ENCODE data around the gene PIWIL4. TPM values are rescaled to one million over a fixed set of nuclear protein-coding genes. Genes with fewer than 3 reads are reported as not detected.
"Not testable (repeated sequence)": the region's sequence is repeated elsewhere in the genome, so short reads cannot be mapped to it uniquely, and the experiment has no call there.

PIWIL4 gene
- total and polyA plus RNA-seq, 5 experiments from 2014 or later, result 0.98 to 1.6 (median 1.5) TPM; not detected in 2

DNA sequence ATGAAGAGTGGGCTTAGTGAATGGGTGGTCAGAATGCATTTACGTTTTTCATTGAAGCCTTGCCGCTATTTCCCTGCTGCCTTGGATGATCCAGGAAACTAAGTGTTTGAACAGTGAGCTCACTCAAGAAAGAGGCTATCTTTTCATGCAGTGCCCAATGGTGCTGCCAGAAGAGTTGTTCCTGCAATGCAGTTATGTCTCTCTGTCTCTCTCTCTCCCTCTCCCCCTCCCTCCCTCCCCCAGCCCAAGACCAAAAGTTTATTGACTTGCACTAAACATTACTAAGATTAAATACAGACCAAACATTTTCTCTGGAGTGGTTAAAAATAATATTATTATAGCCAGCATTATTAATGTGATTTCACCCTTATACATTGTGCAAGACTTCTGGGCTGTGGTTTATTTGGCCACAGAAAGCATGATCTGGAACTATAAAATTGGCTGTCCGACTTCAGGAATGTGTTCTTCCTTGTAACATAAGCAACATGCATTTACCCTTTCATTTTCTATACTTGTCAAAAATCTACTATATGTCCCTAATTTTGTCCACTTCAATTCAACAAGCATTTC, 30.1 kb upstream of the PIWIL4 start:
- Mint-ChIP-seq H3K36me3 (no peaks in the 10 kb centered on the region), H3K4me1 (no peaks in the 10 kb centered on the region)
- POLR2A ChIA-PET, result no interaction called here

DNA sequence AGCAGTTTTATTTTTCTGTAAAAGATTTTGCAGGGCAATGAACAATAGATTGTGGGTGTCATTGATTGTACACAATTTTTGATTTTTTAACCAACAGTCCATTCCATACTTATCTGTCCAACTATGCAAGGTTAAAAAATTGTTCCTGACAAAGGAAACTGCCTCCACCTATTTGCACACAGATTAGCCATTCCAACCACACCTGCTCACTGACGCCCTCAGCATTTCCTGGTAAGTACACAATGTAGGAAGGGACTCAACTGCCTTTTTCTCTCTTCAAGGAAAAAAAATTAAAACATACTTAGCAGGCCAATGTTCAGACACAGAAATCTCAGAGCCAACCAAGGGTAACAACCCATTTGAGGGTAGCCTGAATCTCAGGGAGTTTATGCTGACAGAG, 27.7 kb upstream of the PIWIL4 start:
- POLR2A ChIA-PET, result no interaction called here
- Mint-ChIP-seq H3K9me3 (no peaks in the 10 kb centered on the region), H3K27me3 (peaks cover 7 to 14% (median 11%) of the 10 kb centered on the region in 5 donors), H3K4me1 (peaks cover 4 to 13% (median 11%) of the 10 kb centered on the region in 4 donors), H3K4me3 (no peak overlapping the region), H3K27ac (no peak overlapping the region), H3K36me3 (peaks cover 0 to 2% (median 0%) of the 10 kb centered on the region in 3 donors)
- DNase-seq (no peak), ATAC-seq (no peak)

More for the DNA sequence above, 30.1 kb upstream of the PIWIL4 start:
- H3K27me3 Mint-ChIP-seq, result peaks cover 11 to 19% (median 17%) of the 10 kb centered on the region in 5 donors
- no peak overlapping the region for H3K4me3 Mint-ChIP-seq
- no peak overlapping the region for H3K27ac Mint-ChIP-seq
- no peak for DNase-seq
- no peaks in the 10 kb centered on the region for H3K9me3 Mint-ChIP-seq
- no peak for ATAC-seq

GRCh38 chr11:94543695-94544645, 23.2 kb upstream of the PIWIL4 start, which contains the start of gene FUT4:
Gene FUT4, plus strand, starts transcription at chr11:94543921. Its CDS starts 213 bp downstream, at chr11:94544134.
- peak; percentile 78 to 80 for ATAC-seq

GRCh38 chr11:94544646-94545263, 22.4 kb upstream of the PIWIL4 start:
- no peak for ATAC-seq
- Mint-ChIP-seq H3K9me3 (no peaks in the 10 kb centered on the region), H3K27ac (peak overlapping the region in 4 of 10 donors; percentile 7 to 76 (median 35)), H3K27me3 (no peaks in the 10 kb centered on the region), H3K4me3 (peak overlapping the region; percentile 64 to 94 (median 76)), H3K36me3 (peaks cover 0 to 2% (median 0%) of the 10 kb centered on the region in 3 donors), H3K4me1 (peaks cover 24 to 51% (median 43%) of the 10 kb centered on the region in 4 donors)
- peak in 3 of 10 donors; percentile 5 to 62 (median 19) for DNase-seq
- POLR2A ChIA-PET, result interaction anchor here (1.6 kb wide), 1 partner anchor 32 kb away, joined by 6 read pairs; the partner anchor contains the start of gene C11orf97

More at GRCh38 chr11:94543695-94544645, 23.2 kb upstream of the PIWIL4 start, which contains the start of gene FUT4:
- peak within 1 kb of the TSS; percentile 95 to 100 (median 99) for H3K27ac Mint-ChIP-seq
- peaks cover 0 to 3% (median 0%) of the 10 kb centered on the region in 5 donors for H3K27me3 Mint-ChIP-seq
- H3K36me3 Mint-ChIP-seq, result peaks cover 0 to 2% (median 0%) of the 10 kb centered on the region in 3 donors
- H3K4me3 Mint-ChIP-seq, result peak within 1 kb of the TSS; percentile 94 to 100 (median 99)
- peak; percentile 44 to 84 (median 62) for DNase-seq
- H3K4me1 Mint-ChIP-seq, result peaks cover 21 to 47% (median 39%) of the 10 kb centered on the region in 4 donors
- no peaks in the 10 kb centered on the region for H3K9me3 Mint-ChIP-seq
- POLR2A ChIA-PET, result interaction anchor here (0.7 kb wide), 1 partner anchor 523 kb away, joined by 3 read pairs; no protein-coding TSS in a partner anchor

GRCh38 chr11:94545264-94546161, 21.7 kb upstream of the PIWIL4 start:
- ATAC-seq, result no peak
- H3K27ac Mint-ChIP-seq, result peak overlapping the region in 8 of 10 donors; percentile 19 to 83 (median 54)
- peak overlapping the region; percentile 62 to 94 (median 78) for H3K4me3 Mint-ChIP-seq
- H3K4me1 Mint-ChIP-seq, result peaks cover 30 to 58% (median 48%) of the 10 kb centered on the region in 4 donors
- H3K36me3 Mint-ChIP-seq, result peaks cover 0 to 5% (median 0%) of the 10 kb centered on the region in 3 donors
- DNase-seq, result peak in 1 of 10 donors; percentile 3
- POLR2A ChIA-PET, result interaction anchor here (1.6 kb wide), 1 partner anchor 33 kb away, joined by 6 read pairs; the partner anchor contains the start of gene C11orf97
- no peaks in the 10 kb centered on the region for H3K27me3 Mint-ChIP-seq
- H3K9me3 Mint-ChIP-seq, result no peaks in the 10 kb centered on the region

- Mint-ChIP-seq H3K9me3 (no peaks in the 10 kb centered on the region), H3K27me3 (no peaks in the 10 kb centered on the region), H3K36me3 (peaks cover 0 to 6% (median 0%) of the 10 kb centered on the region in 3 donors), H3K27ac (peak overlapping the region in 6 of 10 donors; percentile 1 to 83 (median 54)), H3K4me3 (peak overlapping the region; percentile 20 to 94 (median 78)), H3K4me1 (peaks cover 30 to 62% (median 48%) of the 10 kb centered on the region in 4 donors)
- no peak for DNase-seq
- no peak for ATAC-seq
- POLR2A ChIA-PET, result interaction anchor here (1.6 kb wide), 1 partner anchor 34 kb away, joined by 6 read pairs; the partner anchor contains the start of gene C11orf97
Measured at GRCh38 chr11:94546162-94546470, 21.1 kb upstream of the PIWIL4 start.

DNA sequence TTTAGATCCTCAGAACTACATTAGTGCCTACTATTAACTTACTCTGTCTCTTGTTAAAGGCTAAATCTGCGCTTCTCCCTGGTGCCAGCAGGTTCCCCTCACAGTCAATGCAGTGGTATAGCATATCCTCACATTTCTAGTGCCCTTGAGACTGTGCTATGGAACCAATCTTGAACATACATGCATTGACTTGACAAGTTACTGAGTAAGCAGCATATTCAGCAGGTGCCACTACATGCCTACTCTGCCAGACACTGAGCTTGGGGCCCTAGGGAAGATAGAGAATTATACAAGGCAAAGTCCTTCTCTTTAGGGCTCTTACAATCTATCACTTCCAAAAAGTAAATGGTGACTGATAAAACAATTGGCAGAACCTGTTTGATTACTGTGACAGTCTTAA, 20.3 kb upstream of the PIWIL4 start:
- POLR2A ChIA-PET, result no interaction called here
- peak overlapping the region in 5 of 10 donors; percentile 17 to 58 (median 36) for H3K27ac Mint-ChIP-seq
- no peaks in the 10 kb centered on the region for H3K27me3 Mint-ChIP-seq
- DNase-seq (no peak), ATAC-seq (no peak)
- peak overlapping the region in 9 of 10 donors; percentile 24 to 94 (median 63) for H3K4me3 Mint-ChIP-seq
- H3K4me1 Mint-ChIP-seq, result peaks cover 30 to 62% (median 48%) of the 10 kb centered on the region in 4 donors
- H3K36me3 Mint-ChIP-seq, result peaks cover 0 to 6% (median 0%) of the 10 kb centered on the region in 3 donors
- no peaks in the 10 kb centered on the region for H3K9me3 Mint-ChIP-seq

DNA sequence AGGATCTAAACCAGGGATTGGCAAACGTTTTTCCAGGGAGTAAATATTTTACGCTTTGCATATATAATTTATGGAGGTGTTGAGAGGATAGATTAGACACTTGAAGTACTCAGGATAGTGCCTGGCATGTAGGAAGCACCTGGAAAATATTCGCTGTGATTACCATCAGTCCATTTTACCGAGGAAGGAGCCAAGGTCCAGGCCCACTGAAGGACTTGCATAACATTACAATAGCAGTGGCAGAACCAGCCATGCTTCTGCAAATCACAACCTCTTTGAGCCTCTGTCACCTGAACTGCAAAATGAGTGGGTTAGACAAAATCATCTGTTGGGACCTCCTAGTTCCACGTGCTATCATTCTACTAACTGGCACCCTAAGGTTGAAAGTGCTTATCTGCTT, 18.0 kb upstream of the PIWIL4 start:
- H3K36me3 Mint-ChIP-seq, result peaks cover 0 to 4% (median 0%) of the 10 kb centered on the region in 3 donors
- POLR2A ChIA-PET, result no interaction called here
- no peaks in the 10 kb centered on the region for H3K27me3 Mint-ChIP-seq
- peaks cover 26 to 50% (median 37%) of the 10 kb centered on the region in 4 donors for H3K4me1 Mint-ChIP-seq
- H3K4me3 Mint-ChIP-seq, result no peak overlapping the region
- peak overlapping the region in 1 of 10 donors; percentile 0 for H3K27ac Mint-ChIP-seq
- ATAC-seq, result no peak
- no peaks in the 10 kb centered on the region for H3K9me3 Mint-ChIP-seq
- no peak for DNase-seq

- no peaks in the 10 kb centered on the region for H3K9me3 Mint-ChIP-seq
- H3K36me3 Mint-ChIP-seq, result peaks cover 0 to 4% (median 0%) of the 10 kb centered on the region in 3 donors
- H3K27ac Mint-ChIP-seq, result peak overlapping the region in 2 of 10 donors; percentile 6 to 18
Measured at GRCh38 chr11:94550513-94550912, 16.7 kb upstream of the PIWIL4 start.

DNA sequence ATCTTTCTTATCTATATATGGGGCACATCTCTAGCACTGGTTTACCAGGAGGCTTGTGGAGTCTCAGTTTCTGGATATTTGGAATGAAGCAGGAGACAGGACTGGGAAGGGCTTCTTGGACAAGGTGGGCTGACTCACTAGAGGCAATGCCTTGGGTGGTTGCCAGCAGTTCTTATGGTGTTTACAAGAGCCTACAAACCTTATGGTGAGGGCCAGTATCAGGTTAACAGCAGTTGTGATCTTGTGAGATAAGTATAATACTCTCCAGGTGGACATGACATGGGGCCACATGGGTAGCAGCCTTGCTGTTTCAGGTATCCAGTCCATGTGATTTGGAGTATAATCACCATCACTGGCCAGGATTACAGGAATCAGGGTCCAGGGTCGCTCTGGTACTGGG, 13.2 kb upstream of the PIWIL4 start:
- Mint-ChIP-seq H3K27ac (no peak overlapping the region), H3K27me3 (no peaks in the 10 kb centered on the region), H3K36me3 (peaks cover 0 to 4% (median 0%) of the 10 kb centered on the region in 3 donors), H3K4me3 (no peak overlapping the region), H3K4me1 (peaks cover 7 to 15% (median 12%) of the 10 kb centered on the region in 4 donors), H3K9me3 (no peaks in the 10 kb centered on the region)
- POLR2A ChIA-PET, result no interaction called here
- ATAC-seq, result no peak
- DNase-seq, result no peak

More at GRCh38 chr11:94550513-94550912, 16.7 kb upstream of the PIWIL4 start:
- peaks cover 25 to 48% (median 32%) of the 10 kb centered on the region in 4 donors for H3K4me1 Mint-ChIP-seq
- H3K27me3 Mint-ChIP-seq, result no peaks in the 10 kb centered on the region
- ATAC-seq (no peak), DNase-seq (no peak)
- no peak overlapping the region for H3K4me3 Mint-ChIP-seq
- POLR2A ChIA-PET, result no interaction called here

DNA sequence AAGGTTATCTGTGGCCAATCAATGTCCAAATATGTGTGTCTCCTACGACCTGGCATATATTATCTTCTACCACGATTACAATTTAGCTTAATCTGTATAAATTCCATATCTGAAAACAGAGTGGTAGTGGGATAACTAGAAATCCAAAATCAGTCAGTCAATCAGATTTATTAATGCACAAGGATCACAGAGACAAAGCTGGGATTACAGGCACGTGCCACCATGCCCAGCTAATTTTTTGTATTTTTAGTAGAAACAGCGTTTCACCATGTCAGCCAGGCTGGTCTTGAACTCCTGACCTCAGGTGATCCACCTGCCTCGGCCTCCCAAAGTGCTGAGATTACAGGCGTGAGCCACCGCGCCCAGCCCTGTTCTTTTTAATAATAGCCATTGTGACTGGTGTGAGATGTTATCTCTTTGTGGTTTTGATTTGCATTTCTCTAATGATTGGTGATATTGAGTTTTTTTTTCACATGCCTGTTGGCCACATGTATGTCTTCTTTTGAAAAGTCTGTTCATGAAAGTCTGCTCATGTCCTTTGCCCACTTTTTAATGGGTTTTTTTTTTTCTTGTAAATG, 11.3 kb upstream of the PIWIL4 start:
- DNase-seq, H3K9me3 Mint-ChIP-seq, H3K4me1 Mint-ChIP-seq, H3K36me3 Mint-ChIP-seq, H3K27ac Mint-ChIP-seq, H3K4me3 Mint-ChIP-seq, ATAC-seq, H3K27me3 Mint-ChIP-seq: not testable (repeated sequence)
- POLR2A ChIA-PET, result interaction anchor here (0.5 kb wide), 1 partner anchor 70 kb away, joined by 3 read pairs; no protein-coding TSS in a partner anchor
